IgD-negative memory B cell (primary cell): ENCODE measurements around the gene AGA. TPM values are rescaled to one million over a fixed set of nuclear protein-coding genes. Genes with fewer than 3 reads are reported as not detected.

Experiments used
- H3K27ac Mint-ChIP-seq, 3 donors: one replicate each; pipeline ENCODE4 v1.8.0; 2020 to 2022; ENCODE audit warnings: mild to moderate bottlenecking in 3 of 3, mixed read lengths in 3 of 3, moderate library complexity in 1 of 3
- H3K27me3 Mint-ChIP-seq: one replicate; pipeline ENCODE4 v1.8.0; 2021; ENCODE audit warnings: mixed read lengths
- H3K36me3 Mint-ChIP-seq: one replicate; pipeline ENCODE4 v1.8.0; 2020; ENCODE audit warnings: mild to moderate bottlenecking, mixed read lengths
- H3K4me1 Mint-ChIP-seq, 3 donors: one replicate each; pipeline ENCODE4 v1.8.0; 2020 to 2022; ENCODE audit warnings: mixed read lengths in 3 of 3, mild to moderate bottlenecking in 1 of 3
- H3K4me3 Mint-ChIP-seq, 4 donors: one replicate each; pipeline ENCODE4 v1.8.0; 2020 to 2022; ENCODE audit warnings: mild to moderate bottlenecking in 4 of 4, mixed read lengths in 4 of 4, moderate library complexity in 3 of 4
- H3K9me3 Mint-ChIP-seq, 3 donors: one replicate each; pipeline ENCODE4 v1.8.0; 2020 to 2021; ENCODE audit warnings: mixed read lengths in 3 of 3, mild to moderate bottlenecking in 1 of 3
- polyA plus RNA-seq: library from polyadenylated mRNA; unstranded; fragments of 300-500 nt; fragmentation: Illumina TruSeq; gene quantifications from one replicate; pipeline ENCODE4 v1.2.3, GENCODE V29; 2021

Gene AGA
- polyA plus RNA-seq, 1 donor from 2014 or later: 31.0 TPM

DNA sequence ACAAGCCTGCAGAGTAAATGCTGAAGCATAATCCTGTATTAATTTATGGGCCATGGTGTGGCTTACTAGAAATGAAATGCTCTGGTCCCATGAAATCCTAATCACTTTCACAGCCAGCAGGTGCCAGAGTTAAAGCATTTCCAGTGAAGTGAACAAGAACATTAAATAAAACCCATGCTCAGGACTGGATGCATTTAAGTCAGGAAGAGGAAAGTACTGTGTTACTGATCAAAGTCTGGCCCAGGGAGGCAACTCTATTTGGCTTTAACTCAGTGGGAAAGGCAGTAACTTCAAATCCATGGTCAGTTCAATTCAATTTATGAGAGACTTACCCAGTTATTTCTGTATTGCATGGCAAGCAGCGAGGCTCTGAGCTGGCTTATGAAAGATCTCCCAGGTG lies 29.2 kb downstream of the AGA start:
- no peaks in the 10 kb centered on the region for H3K36me3 Mint-ChIP-seq
- no peak overlapping the region for H3K27ac Mint-ChIP-seq
- no peaks in the 10 kb centered on the region for H3K4me1 Mint-ChIP-seq
- no peak overlapping the region for H3K4me3 Mint-ChIP-seq
- peaks cover 0 to 5% (median 0%) of the 10 kb centered on the region in 3 donors for H3K9me3 Mint-ChIP-seq
- H3K27me3 Mint-ChIP-seq: no peaks in the 10 kb centered on the region

DNA sequence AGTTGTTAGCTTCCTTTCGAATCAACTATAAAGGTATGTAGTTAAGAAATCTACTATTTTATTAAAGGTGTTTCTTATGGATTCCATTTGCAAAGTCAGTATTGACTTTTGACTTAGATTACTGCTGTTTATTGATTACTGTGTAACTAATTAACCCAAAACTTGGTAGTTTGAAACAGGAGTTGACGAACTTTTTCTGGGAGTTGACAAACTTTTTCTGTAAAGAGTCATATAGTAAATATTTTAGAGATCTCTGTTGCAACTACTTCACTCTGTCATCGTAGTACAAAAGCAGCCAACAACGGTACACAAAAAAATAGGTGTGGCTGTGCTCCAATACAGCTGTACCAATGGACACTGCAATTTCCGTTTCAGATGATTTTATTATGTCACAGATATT lies 30.2 kb downstream of the AGA start:
- no peak overlapping the region for H3K4me3 Mint-ChIP-seq
- H3K27me3 Mint-ChIP-seq: no peaks in the 10 kb centered on the region
- no peaks in the 10 kb centered on the region for H3K4me1 Mint-ChIP-seq
- H3K27ac Mint-ChIP-seq: no peak overlapping the region
- H3K9me3 Mint-ChIP-seq: peaks cover 3 to 7% (median 4%) of the 10 kb centered on the region in 3 donors
- H3K36me3 Mint-ChIP-seq: no peaks in the 10 kb centered on the region

DNA sequence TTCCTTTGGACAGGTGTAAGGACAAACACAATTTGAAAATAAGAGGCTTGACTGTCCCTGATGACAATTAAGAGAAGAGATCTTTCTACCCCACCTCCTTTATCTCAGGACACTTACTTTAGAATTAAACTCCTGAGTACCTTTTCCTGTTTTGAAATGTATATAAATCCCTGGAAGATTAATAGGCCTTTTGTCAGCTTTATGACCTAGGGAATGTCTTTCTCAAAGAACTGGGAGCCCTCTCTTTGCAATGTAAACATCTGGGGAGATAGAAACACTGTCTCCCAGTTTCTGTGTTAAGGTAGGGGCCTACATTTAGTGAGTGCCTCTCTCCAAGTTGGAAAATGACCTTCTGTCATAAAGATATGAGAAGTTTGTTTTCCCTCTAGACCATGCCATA lies 31.7 kb downstream of the AGA start:
- H3K27ac Mint-ChIP-seq: no peak overlapping the region
- no peak overlapping the region for H3K4me3 Mint-ChIP-seq
- H3K36me3 Mint-ChIP-seq: no peaks in the 10 kb centered on the region
- peaks cover 1% of the 10 kb centered on the region for H3K27me3 Mint-ChIP-seq
- H3K4me1 Mint-ChIP-seq: no peaks in the 10 kb centered on the region
- peaks cover 3 to 7% (median 4%) of the 10 kb centered on the region in 3 donors for H3K9me3 Mint-ChIP-seq

DNA sequence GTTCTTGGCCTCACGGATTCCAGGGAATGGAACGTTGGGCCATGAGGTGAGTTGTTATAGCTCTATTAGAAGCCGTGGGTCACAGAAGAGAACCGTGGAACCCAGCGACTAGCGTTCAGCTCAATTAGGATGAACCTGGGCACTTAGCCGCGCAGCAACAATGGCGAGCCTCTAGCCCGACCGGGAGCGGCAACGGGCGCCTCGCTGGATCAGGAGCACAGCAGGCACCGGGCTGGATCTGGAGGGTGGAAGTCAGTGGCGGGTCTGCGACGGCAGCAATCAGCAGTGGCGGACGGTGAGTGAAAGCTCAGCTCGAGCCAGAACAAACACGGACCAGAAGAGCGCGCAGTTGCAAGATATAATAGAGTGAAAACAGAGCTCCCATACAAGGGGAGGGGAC lies 34.2 kb downstream of the AGA start:
- Mint-ChIP-seq H3K27ac (no peak overlapping the region), H3K9me3 (peaks cover 3 to 7% (median 4%) of the 10 kb centered on the region in 3 donors), H3K27me3 (peaks cover 4% of the 10 kb centered on the region), H3K4me1 (no peaks in the 10 kb centered on the region), H3K36me3 (no peaks in the 10 kb centered on the region), H3K4me3 (no peak overlapping the region)

DNA sequence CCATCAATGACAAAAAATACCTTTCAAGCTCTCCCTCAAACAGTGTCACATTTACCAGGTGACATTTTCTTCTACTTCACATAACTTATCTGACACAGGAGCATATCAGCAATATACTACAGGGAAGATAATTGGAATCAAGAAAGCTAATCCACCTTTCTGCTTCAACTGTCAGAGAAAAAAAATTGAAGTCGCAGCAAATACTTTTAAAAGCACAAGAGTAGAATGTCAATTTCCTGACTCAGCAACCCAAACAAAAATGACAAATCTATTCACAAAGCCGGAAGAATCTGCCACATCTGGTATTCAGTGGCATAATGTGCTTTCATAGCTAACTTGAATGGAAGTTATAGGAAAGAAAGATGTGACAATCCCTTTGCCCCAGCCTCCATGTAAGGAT lies 36.7 kb downstream of the AGA start:
- Mint-ChIP-seq H3K4me3 (no peak overlapping the region), H3K9me3 (peaks cover 3 to 7% (median 4%) of the 10 kb centered on the region in 3 donors), H3K4me1 (peaks cover 0 to 2% (median 0%) of the 10 kb centered on the region in 3 donors), H3K36me3 (no peaks in the 10 kb centered on the region), H3K27me3 (peaks cover 8% of the 10 kb centered on the region), H3K27ac (no peak overlapping the region)

DNA sequence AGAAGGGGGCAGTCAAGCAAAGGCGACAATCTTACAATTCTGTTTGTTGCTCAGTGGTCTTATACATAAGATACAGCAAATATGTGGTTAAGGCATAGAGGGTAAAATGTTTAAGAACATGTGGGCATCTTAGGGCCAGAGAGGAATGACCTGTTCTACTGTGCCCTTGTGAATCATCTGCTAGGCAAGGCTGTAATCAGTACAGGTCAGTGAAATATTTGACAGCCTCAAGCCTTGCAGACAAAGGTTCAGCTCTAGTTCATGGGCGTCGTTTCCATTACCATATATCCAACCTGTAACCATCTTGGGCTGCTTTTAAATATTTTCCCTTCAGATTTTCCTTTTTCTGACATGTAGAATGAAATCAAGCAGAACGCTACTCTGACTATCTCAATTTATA lies 37.3 kb downstream of the AGA start:
- H3K4me1 Mint-ChIP-seq: peaks cover 0 to 2% (median 0%) of the 10 kb centered on the region in 3 donors
- H3K36me3 Mint-ChIP-seq: no peaks in the 10 kb centered on the region
- peaks cover 3 to 7% (median 4%) of the 10 kb centered on the region in 3 donors for H3K9me3 Mint-ChIP-seq
- no peak overlapping the region for H3K27ac Mint-ChIP-seq
- peaks cover 8% of the 10 kb centered on the region for H3K27me3 Mint-ChIP-seq
- no peak overlapping the region for H3K4me3 Mint-ChIP-seq

DNA sequence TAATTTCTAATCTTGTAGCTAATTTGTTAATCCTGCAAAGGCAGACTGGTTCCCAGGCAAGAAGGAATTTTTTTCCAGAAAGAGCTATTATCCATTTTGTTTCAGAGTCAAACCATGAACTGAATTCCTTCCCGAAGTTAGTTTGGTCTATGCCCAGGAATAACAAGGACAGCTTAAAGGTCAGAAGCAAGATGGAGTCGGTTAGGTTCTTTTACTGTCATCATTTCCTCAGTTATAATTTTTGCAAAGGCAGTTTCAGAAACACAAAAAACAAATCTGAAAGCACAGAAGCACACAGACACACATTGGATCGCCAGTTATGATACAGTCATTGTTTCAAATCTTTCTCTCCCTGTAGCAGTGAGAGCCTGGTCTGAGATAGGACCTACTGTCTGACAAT lies 37.9 kb downstream of the AGA start:
- H3K4me1 Mint-ChIP-seq: peaks cover 0 to 2% (median 0%) of the 10 kb centered on the region in 3 donors
- H3K27me3 Mint-ChIP-seq: peaks cover 8% of the 10 kb centered on the region
- peaks cover 3 to 5% (median 4%) of the 10 kb centered on the region in 3 donors for H3K9me3 Mint-ChIP-seq
- no peak overlapping the region for H3K27ac Mint-ChIP-seq
- no peak overlapping the region for H3K4me3 Mint-ChIP-seq
- H3K36me3 Mint-ChIP-seq: no peaks in the 10 kb centered on the region

DNA sequence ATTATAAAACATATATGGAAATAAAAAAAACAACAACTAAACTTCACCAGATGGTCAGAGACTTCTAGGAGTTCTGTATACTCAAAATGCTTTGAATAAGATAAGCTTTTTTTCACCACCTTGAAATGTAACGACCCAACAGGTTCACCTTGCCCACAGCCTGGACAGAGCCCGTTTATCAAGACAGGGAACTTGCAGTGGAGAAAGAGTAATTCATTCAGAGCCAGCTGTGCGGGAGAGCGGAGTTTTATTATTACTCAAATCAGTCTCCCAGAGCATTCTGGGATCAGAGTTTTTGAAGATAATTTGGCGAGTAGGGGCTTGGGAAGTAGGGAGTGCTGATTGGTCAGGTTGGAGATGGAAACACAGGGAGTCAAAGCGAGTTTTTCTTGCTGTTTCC lies 38.5 kb downstream of the AGA start:
- H3K36me3 Mint-ChIP-seq: no peaks in the 10 kb centered on the region
- peaks cover 3 to 4% (median 4%) of the 10 kb centered on the region in 3 donors for H3K9me3 Mint-ChIP-seq
- peaks cover 8% of the 10 kb centered on the region for H3K27me3 Mint-ChIP-seq
- H3K4me1 Mint-ChIP-seq: peaks cover 0 to 2% (median 0%) of the 10 kb centered on the region in 3 donors
- no peak overlapping the region for H3K27ac Mint-ChIP-seq
- no peak overlapping the region for H3K4me3 Mint-ChIP-seq

DNA sequence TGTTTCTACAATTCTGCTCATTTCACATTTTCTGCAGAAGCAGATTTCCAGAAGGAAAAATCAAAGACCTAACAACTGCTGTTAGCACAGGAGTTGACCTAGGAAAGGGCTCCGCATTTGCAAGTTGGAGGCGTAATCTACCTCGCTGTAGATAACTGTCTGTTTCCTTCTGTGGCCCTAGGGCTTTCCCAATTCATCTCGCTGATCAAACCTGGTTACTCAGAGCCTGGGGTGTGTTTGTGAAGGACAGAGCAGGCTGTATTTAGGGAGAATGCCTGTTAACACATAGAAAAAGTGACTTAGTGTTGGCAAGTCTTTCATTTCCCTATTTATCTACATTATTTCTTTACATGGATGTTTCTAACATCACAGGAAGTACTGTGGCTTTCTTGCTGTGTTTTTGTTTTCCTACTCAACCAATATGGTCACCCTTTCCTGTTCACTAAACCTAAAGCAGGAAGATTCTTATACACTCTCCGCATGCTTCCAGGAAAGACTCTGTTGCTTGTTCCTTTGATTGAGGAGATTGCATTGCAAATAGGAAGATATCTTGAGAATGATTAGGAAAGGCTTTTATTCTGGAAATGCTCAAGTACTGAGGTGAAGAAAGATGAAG lies 40.5 kb downstream of the AGA start:
- peaks cover 0 to 3% (median 0%) of the 10 kb centered on the region in 3 donors for H3K9me3 Mint-ChIP-seq
- no peaks in the 10 kb centered on the region for H3K36me3 Mint-ChIP-seq
- peaks cover 0 to 2% (median 0%) of the 10 kb centered on the region in 3 donors for H3K4me1 Mint-ChIP-seq
- no peak overlapping the region for H3K27ac Mint-ChIP-seq
- peaks cover 8% of the 10 kb centered on the region for H3K27me3 Mint-ChIP-seq
- peak overlapping the region in 2 of 4 donors; percentile 5 to 26 for H3K4me3 Mint-ChIP-seq

DNA sequence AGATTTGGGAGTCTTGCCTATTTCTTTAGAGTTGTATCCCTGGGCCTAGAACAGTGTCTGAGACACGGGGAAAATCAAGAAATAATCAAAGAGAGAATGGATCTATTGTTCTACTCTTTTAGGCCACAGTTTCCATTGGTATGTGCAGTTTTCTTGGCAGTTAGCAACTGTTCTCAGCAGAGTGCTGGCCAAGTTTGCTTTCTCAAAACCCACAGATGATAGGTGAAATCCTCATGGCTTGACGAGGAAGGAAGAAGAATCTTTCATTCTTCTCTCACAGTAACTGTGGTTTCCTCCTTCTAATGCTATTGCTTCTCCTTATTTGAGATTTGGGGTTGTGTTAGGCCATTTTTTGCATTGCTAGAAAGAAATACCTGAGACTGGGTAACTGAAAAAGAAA lies 42.2 kb downstream of the AGA start:
- Mint-ChIP-seq H3K36me3 (no peaks in the 10 kb centered on the region), H3K27ac (no peak overlapping the region), H3K27me3 (peaks cover 11% of the 10 kb centered on the region), H3K9me3 (peaks cover 0 to 3% (median 0%) of the 10 kb centered on the region in 3 donors), H3K4me3 (no peak overlapping the region), H3K4me1 (peaks cover 0 to 2% (median 0%) of the 10 kb centered on the region in 3 donors)

DNA sequence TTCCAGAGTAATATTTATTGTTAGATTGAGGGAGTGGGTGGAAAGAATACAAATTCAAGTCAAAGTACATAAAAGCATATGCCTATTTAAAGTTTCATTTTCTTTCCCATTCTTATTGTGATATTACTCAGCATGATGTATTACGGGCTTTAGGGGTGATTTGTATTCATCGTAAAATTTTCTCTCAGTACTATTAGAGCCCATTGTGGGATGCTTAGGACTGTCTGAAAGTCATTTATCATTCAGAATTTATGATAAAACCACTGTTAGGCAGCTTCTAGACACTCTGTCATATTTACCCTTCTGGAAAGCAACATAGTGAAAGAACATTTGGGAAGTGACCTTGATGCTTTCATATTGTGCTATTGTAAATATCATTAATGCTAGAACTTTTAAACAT lies 45.9 kb downstream of the AGA start:
- H3K27me3 Mint-ChIP-seq: peaks cover 14% of the 10 kb centered on the region
- no peaks in the 10 kb centered on the region for H3K4me1 Mint-ChIP-seq
- no peak overlapping the region for H3K4me3 Mint-ChIP-seq
- H3K9me3 Mint-ChIP-seq: peaks cover 0 to 4% (median 0%) of the 10 kb centered on the region in 3 donors
- peaks cover 2% of the 10 kb centered on the region for H3K36me3 Mint-ChIP-seq
- no peak overlapping the region for H3K27ac Mint-ChIP-seq

DNA sequence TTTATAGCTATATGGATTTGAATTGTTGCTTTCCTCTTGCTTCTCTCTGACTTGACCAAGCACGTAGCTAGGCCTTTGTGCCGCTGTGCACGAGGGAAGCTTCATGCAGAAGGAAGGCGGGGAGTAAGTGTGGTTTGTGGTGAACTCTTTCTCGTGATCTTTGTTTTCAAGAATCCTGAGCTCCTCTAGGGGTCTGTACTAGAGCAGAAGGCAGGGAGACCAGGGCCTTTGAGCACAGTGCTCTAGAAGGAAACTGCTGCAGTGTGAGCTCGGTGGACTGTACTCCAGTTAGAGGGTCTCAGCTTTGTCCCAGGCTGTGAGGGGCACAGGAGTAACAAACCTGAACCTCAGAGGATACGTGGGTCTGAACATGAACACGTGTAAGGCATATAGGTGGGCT lies 49.0 kb downstream of the AGA start:
- Mint-ChIP-seq H3K9me3 (peaks cover 0 to 4% (median 0%) of the 10 kb centered on the region in 3 donors), H3K27me3 (peaks cover 15% of the 10 kb centered on the region), H3K36me3 (peaks cover 2% of the 10 kb centered on the region), H3K4me3 (no peak overlapping the region), H3K27ac (no peak overlapping the region), H3K4me1 (peaks cover 0 to 4% (median 0%) of the 10 kb centered on the region in 3 donors)

DNA sequence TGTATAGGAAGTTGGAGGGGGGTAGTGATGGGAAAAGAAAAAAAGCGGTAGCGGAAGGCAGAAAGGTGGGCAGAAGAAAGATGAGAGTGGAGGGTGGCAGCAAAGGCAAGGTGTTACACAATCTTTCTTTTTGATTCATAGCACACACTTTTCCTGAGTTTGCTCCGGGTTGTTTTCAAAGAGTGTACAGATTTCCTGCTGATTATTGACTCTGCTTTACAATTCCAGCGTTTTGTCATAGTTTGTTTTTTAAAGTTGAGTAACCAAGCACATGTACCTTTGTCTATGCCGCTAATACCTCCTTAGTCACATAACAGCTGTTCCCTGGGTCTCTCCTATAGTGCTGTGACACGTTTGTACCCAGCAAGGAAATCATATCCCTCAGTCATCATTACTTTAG lies 50.3 kb downstream of the AGA start:
- peaks cover 0 to 4% (median 0%) of the 10 kb centered on the region in 3 donors for H3K4me1 Mint-ChIP-seq
- peaks cover 2% of the 10 kb centered on the region for H3K36me3 Mint-ChIP-seq
- H3K4me3 Mint-ChIP-seq: no peak overlapping the region
- no peak overlapping the region for H3K27ac Mint-ChIP-seq
- peaks cover 0 to 1% (median 0%) of the 10 kb centered on the region in 3 donors for H3K9me3 Mint-ChIP-seq
- H3K27me3 Mint-ChIP-seq: peaks cover 15% of the 10 kb centered on the region

DNA sequence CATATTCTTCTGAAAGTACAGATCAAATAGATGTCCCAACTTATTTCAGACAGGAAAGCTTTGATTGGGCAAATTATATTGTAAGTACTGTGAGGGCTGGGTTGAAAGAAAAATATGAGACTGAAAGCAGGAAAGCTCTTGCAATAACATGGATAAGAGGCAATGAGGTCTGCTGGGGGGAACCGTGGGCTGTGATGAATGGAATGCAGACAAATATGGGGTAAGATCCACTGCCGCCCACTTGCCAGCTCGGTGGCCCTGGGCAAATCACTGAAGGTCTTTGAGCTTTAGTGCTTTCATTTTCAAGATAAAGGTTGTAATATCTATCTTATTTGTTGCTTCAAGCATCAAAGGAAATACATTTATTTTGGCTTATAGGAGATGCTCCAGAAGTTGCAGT lies 51.0 kb downstream of the AGA start:
- peaks cover 0 to 1% (median 0%) of the 10 kb centered on the region in 3 donors for H3K9me3 Mint-ChIP-seq
- no peak overlapping the region for H3K27ac Mint-ChIP-seq
- no peak overlapping the region for H3K4me3 Mint-ChIP-seq
- H3K36me3 Mint-ChIP-seq: peaks cover 2% of the 10 kb centered on the region
- H3K4me1 Mint-ChIP-seq: peaks cover 0 to 4% (median 0%) of the 10 kb centered on the region in 3 donors
- peaks cover 12% of the 10 kb centered on the region for H3K27me3 Mint-ChIP-seq

DNA sequence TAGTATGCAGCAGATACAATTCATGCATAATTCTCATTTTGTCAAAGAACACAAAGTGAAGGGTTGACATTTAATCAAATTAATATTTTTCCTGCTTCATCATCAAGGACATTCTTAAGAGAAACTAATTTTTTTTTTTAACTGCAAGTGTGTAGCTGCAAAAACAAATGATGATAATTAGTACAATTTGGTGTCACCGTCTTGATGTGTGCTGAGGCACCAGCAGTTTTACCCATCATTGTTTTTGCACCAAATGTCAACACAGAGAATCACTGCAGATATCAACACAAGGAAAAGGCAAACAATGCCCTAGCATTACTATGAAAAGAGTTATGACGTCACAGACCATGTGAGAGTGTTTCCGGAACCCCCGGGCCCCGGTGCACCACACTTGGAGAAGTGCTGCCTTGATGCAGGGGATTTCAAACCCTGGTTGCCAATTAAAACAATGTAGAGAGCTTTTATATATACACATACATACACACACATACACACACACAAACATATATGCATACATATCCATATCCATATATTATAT lies 55.9 kb downstream of the AGA start:
- Mint-ChIP-seq H3K9me3 (no peaks in the 10 kb centered on the region), H3K4me1 (peaks cover 0 to 4% (median 0%) of the 10 kb centered on the region in 3 donors), H3K36me3 (no peaks in the 10 kb centered on the region), H3K27ac (no peak overlapping the region), H3K27me3 (peaks cover 5% of the 10 kb centered on the region), H3K4me3 (no peak overlapping the region)
